IPS DF 6.9 (cell line): ENCODE results near the gene MGMT.

Source experiments
- DNase-seq: peaks from one replicate; pipeline ENCODE4 v3.0.0-alpha.2; 2013; ENCODE audit warnings: low read depth, low spot score
- H3K27ac ChIP-seq: one replicate; pipeline ENCODE4 v1.5.1; 2013; ENCODE audit warnings: low read length, control low read depth
- H3K27me3 ChIP-seq: 2 replicates; pipeline ENCODE4 v1.6.1; 2013; ENCODE audit warnings: mild to moderate bottlenecking, low read length; ENCODE audit not compliant: control insufficient read depth, insufficient read depth
- H3K36me3 ChIP-seq: 2 replicates; pipeline ENCODE4 v1.6.1; 2013; ENCODE audit warnings: low read length; ENCODE audit not compliant: control insufficient read depth, insufficient read depth
- H3K4me1 ChIP-seq: 2 replicates; pipeline ENCODE4 v1.6.1; 2013; ENCODE audit warnings: low read length; ENCODE audit not compliant: control insufficient read depth, insufficient read depth
- H3K4me3 ChIP-seq: 2 replicates; pipeline ENCODE4 v1.5.1; 2013; ENCODE audit warnings: mild to moderate bottlenecking, low read length
- H3K9me3 ChIP-seq: 2 replicates; pipeline ENCODE4 v1.6.1; 2013; ENCODE audit warnings: low read length, inconsistent platforms; ENCODE audit not compliant: control insufficient read depth, insufficient read depth
- WGBS: extraction: QIAGEN DNeasy Blood & Tissue Kit; methylation state at CpG from one replicate; pipeline ENCODE4 v1.1.7; 2013; ENCODE audit warnings: mixed read lengths, missing lambda C conversion rate; ENCODE audit not compliant: insufficient read length, insufficient coverage; 5-methylcytosine and 5-hydroxymethylcytosine counted together

Gene MGMT

GRCh38 chr10:129602938-129603535 lies 136.0 kb downstream of the MGMT start:
- no CpG with 5 or more reads among the region's 6 CpGs for WGBS
- no peaks in the 10 kb centered on the region for H3K9me3 ChIP-seq
- no peak overlapping the region for H3K27ac ChIP-seq
- no peaks in the 10 kb centered on the region for H3K4me1 ChIP-seq
- no peak overlapping the region for H3K4me3 ChIP-seq
- DNase-seq = no peak
- no peaks in the 10 kb centered on the region for H3K27me3 ChIP-seq
- H3K36me3 ChIP-seq = no peaks in the 10 kb centered on the region

DNA sequence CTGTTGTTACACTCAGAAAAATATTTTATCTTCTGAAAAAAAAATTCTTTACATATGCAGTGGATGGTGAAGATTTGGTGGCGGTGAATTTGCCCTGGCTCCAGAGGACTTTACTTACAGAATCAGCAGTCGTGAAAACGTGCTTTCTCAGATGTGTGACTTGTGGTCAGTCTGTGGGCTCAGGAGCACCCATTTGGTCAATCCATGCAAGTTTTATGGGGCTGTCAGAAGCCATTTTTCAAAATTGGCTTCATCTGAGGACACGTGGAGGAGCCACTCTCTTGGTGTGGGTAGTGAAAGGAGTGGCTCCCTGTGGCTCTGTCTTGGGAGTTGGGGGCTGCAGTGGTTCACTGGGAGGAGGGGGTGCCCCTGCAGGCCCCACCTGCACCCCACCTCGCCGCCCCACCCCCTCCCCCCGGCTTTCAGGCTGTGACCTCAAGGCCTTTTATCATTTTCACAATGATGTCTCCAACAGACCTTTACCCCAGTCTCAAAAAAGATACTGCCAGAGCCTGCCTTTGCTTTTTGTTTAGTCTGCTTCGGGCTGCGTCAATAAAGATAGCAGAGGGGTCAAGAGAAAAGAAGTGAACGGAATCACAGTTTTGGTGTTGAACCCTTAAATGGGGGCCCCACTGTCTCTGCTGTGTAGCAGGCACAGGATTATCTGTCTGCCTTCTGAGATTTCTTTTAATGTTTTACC lies 137.4 kb downstream of the MGMT start:
- no peaks in the 10 kb centered on the region for H3K36me3 ChIP-seq
- no peaks in the 10 kb centered on the region for H3K4me1 ChIP-seq
- H3K27me3 ChIP-seq = no peaks in the 10 kb centered on the region
- H3K4me3 ChIP-seq = no peak overlapping the region
- H3K27ac ChIP-seq = no peak overlapping the region
- no CpG with 5 or more reads among the region's 10 CpGs for WGBS
- H3K9me3 ChIP-seq = no peaks in the 10 kb centered on the region
- DNase-seq = no peak

GRCh38 chr10:129605266-129605985 lies 138.4 kb downstream of the MGMT start:
- H3K4me3 ChIP-seq = no peak overlapping the region
- H3K27ac ChIP-seq = no peak overlapping the region
- no peak for DNase-seq
- no peaks in the 10 kb centered on the region for H3K4me1 ChIP-seq
- H3K36me3 ChIP-seq = no peaks in the 10 kb centered on the region
- no peaks in the 10 kb centered on the region for H3K9me3 ChIP-seq
- H3K27me3 ChIP-seq = no peaks in the 10 kb centered on the region
- no CpG with 5 or more reads among the region's 11 CpGs for WGBS

GRCh38 chr10:129605986-129606518 lies 139.0 kb downstream of the MGMT start:
- no peaks in the 10 kb centered on the region for H3K9me3 ChIP-seq
- DNase-seq = no peak
- H3K27ac ChIP-seq = no peak overlapping the region
- H3K27me3 ChIP-seq = no peaks in the 10 kb centered on the region
- H3K4me3 ChIP-seq = no peak overlapping the region
- H3K36me3 ChIP-seq = no peaks in the 10 kb centered on the region
- H3K4me1 ChIP-seq = no peaks in the 10 kb centered on the region
- WGBS = no CpG with 5 or more reads among the region's 19 CpGs

DNA sequence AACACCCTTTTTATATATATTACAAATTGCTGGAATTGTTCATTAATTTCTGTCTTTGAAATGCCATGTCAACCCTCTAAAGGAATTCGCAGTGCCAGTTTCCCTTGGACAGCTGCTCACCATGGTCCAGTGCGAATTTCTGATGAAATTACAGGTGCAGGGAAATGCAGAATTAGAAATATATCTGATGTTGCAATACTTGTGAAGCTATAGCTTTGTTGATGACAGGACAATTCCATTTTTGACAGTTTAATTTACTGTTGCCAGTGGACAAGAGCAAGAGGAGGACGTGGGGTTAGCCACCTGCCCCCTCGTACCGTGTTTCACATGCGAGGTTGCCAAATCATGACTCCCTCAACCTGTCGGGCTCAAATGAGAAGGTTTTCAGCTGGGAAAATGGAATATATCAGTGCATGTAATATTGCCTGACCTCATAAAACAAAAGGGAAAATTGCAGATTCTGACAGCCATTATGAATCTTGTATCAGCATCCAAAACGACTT lies 140.6 kb downstream of the MGMT start:
- Histone ChIP-seq H3K27me3 (no peaks in the 10 kb centered on the region), H3K4me1 (no peaks in the 10 kb centered on the region), H3K36me3 (no peaks in the 10 kb centered on the region), H3K9me3 (no peaks in the 10 kb centered on the region), H3K4me3 (no peak overlapping the region), H3K27ac (no peak overlapping the region)
- no peak for DNase-seq
- WGBS = no CpG with 5 or more reads among the region's 8 CpGs

DNA sequence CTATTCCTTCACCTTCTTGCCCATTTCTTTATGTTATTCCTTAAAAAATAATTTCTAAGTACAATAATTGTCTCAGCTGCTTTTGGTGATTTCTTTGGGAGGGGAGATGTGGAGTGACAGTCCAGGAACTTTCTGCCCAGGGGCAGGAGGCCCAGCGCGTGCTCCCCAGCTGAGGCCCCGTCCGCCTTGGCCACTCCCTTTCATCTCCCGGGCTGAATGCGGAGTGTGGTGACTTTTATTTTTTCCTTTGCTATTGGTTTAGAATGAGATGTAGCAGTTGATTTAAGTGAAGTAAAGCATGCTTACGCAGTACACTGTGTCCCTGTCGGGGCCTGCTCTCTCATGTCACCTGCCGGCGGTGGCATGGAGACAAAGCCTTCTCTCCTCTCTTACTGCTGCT lies 141.6 kb downstream of the MGMT start:
- no peaks in the 10 kb centered on the region for H3K36me3 ChIP-seq
- no peaks in the 10 kb centered on the region for H3K27me3 ChIP-seq
- no CpG with 5 or more reads among the region's 10 CpGs for WGBS
- H3K4me3 ChIP-seq = no peak overlapping the region
- DNase-seq = no peak
- H3K27ac ChIP-seq = no peak overlapping the region
- H3K4me1 ChIP-seq = no peaks in the 10 kb centered on the region
- H3K9me3 ChIP-seq = no peaks in the 10 kb centered on the region

GRCh38 chr10:129609551-129609950 lies 142.5 kb downstream of the MGMT start:
- no CpG with 5 or more reads among the region's 9 CpGs for WGBS
- DNase-seq = no peak
- H3K27ac ChIP-seq = no peak overlapping the region
- H3K27me3 ChIP-seq = no peaks in the 10 kb centered on the region
- H3K4me1 ChIP-seq = no peaks in the 10 kb centered on the region
- no peaks in the 10 kb centered on the region for H3K36me3 ChIP-seq
- no peak overlapping the region for H3K4me3 ChIP-seq
- no peaks in the 10 kb centered on the region for H3K9me3 ChIP-seq

DNA sequence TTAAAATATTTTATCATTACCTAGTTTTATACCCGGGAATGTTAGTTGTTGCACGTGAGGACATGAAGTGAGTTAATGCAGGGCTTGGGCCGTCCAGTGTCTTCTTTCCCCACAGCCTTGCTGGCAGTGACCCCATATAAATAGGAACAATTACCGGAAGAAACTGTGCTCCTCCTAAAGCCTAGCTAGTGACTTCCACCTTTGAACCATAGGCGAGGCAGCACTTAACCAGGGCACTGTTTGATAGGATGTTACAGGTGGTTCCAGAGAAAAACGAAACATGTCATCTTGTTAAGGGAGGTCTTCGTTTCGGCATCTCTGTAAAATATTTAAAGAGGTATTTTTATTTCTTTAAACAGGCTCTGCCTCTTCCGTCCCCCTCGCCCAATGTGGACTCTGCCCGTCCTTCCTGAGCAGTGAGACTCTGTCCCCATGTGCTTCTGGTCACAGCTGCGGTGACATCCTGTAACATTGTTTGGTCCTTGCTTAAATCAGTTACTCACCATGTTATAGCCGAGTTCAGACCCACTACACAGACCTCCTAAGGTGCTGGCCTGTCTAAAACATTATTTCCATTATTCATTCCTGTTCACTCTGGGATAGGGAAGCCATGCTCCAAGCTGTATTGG lies 145.6 kb downstream of the MGMT start:
- Histone ChIP-seq H3K4me3 (no peak overlapping the region), H3K36me3 (no peaks in the 10 kb centered on the region), H3K27ac (no peak overlapping the region), H3K27me3 (no peaks in the 10 kb centered on the region), H3K4me1 (no peaks in the 10 kb centered on the region), H3K9me3 (no peaks in the 10 kb centered on the region)
- no peak for DNase-seq
- no CpG with 5 or more reads among the region's 13 CpGs for WGBS

GRCh38 chr10:129613377-129613980 lies 146.4 kb downstream of the MGMT start:
- no peak for DNase-seq
- whole genome bisulfite sequencing = no CpG with 5 or more reads among the region's 12 CpGs
- Histone ChIP-seq H3K4me1 (no peaks in the 10 kb centered on the region), H3K9me3 (no peaks in the 10 kb centered on the region), H3K4me3 (no peak overlapping the region), H3K27me3 (no peaks in the 10 kb centered on the region), H3K36me3 (no peaks in the 10 kb centered on the region), H3K27ac (no peak overlapping the region)

- DNase-seq = no peak
- Histone ChIP-seq H3K36me3 (no peaks in the 10 kb centered on the region), H3K27me3 (no peaks in the 10 kb centered on the region), H3K4me1 (no peaks in the 10 kb centered on the region), H3K4me3 (no peak overlapping the region), H3K27ac (no peak overlapping the region), H3K9me3 (no peaks in the 10 kb centered on the region)
- WGBS = no CpG with 5 or more reads among the region's 19 CpGs
Measured at GRCh38 chr10:129614341-129614740, 147.3 kb downstream of the MGMT start.
